GM12873 (cell line): ENCODE measurements around the gene FAM9C.

Experiments used
- CTCF ChIP-seq: IDR thresholded peaks from 2 replicates; pipeline ENCODE4 v1.5.1; 2012; ENCODE audit warnings: low read depth, mild to moderate bottlenecking, moderate library complexity, low read length, control low read depth; ENCODE audit not compliant: insufficient read depth; ENCODE audit errors: missing control alignments

FAM9C gene

GRCh38 chrX:12996934-12997435, 47.4 kb downstream of the FAM9C start:
- TF ChIP-seq CTCF: no peak

- no peak for TF ChIP-seq CTCF
Measured at GRCh38 chrX:12994321-12994720, 50.1 kb downstream of the FAM9C start.

GRCh38 chrX:12993826-12994225, 50.6 kb downstream of the FAM9C start:
- TF ChIP-seq CTCF: no peak

GRCh38 chrX:12992544-12993118, 51.8 kb downstream of the FAM9C start:
- no peak for TF ChIP-seq CTCF

GRCh38 chrX:12991575-12991974, 52.8 kb downstream of the FAM9C start:
- TF ChIP-seq CTCF: no peak

- no peak for TF ChIP-seq CTCF
Measured at GRCh38 chrX:12989461-12989860, 55.0 kb downstream of the FAM9C start.

- TF ChIP-seq CTCF: no peak
Measured at GRCh38 chrX:12988797-12989196, 55.6 kb downstream of the FAM9C start.
